ENCODE results near the gene LINC00237. TPM values are rescaled to one million over a fixed set of nuclear protein-coding genes. Genes with fewer than 3 reads are reported as not detected.

The LINC00237 gene
- total RNA-seq, 2 experiments from 2014 or later, result 0.35 TPM; not detected in 1

- H3K4me1 Mint-ChIP-seq, result no peaks in the 10 kb centered on the region
- DNase-seq (no peak), ATAC-seq (no peak)
- H3K4me3 Mint-ChIP-seq, result no peak overlapping the region
- no peaks in the 10 kb centered on the region for H3K36me3 Mint-ChIP-seq
- CTCF ChIA-PET, result interaction anchor here (0.7 to 2.7 kb wide), 8 partner anchors 10 to 470 kb away, joined by 3 to 21 read pairs (median 3); partner anchors contain the start of gene KIZ
- no peak overlapping the region for H3K27ac Mint-ChIP-seq
- peaks cover 5% of the 10 kb centered on the region for H3K27me3 Mint-ChIP-seq
- H3K9me3 Mint-ChIP-seq (ENCODE audit: low read depth), result no peaks in the 10 kb centered on the region
Measured at GRCh38 chr20:21047981-21048380, 58.2 kb downstream of the LINC00237 start.

- Mint-ChIP-seq H3K4me3 (no peak overlapping the region), H3K27ac (no peak overlapping the region), H3K27me3 (peaks cover 3% of the 10 kb centered on the region), H3K9me3 (ENCODE audit: low read depth) (no peaks in the 10 kb centered on the region), H3K36me3 (no peaks in the 10 kb centered on the region), H3K4me1 (no peaks in the 10 kb centered on the region)
- CTCF ChIA-PET, result interaction anchor here (1.3 kb wide), 1 partner anchor 79 kb away, joined by 3 read pairs; the partner anchor contains the start of gene KIZ
- ATAC-seq (no peak), DNase-seq (no peak)
Measured at GRCh38 chr20:21046413-21047070, 59.6 kb downstream of the LINC00237 start.

Other genes starting within 250 kb of the LINC00237 start
- 10 to 100 TPM; 22.3 to 30.9 TPM for gene KIZ, start 19.7 kb upstream of the LINC00237 start, total RNA-seq
- gene XRN2, start 197.0 kb upstream of the LINC00237 start, total RNA-seq, result 10 to 100 TPM; 52.5 to 69.9 TPM

All from activated CD8-positive, alpha-beta memory T cell treated with anti-CD3 and anti-CD28 coated beads, Interleukin-2, amount 10 ng/mL, durations not matched to agents 7 days and 5 days (primary cell).